Mucosa of descending colon (tissue), 3 donors: ENCODE data around the gene KIF9. TPM values are rescaled to one million over a fixed set of nuclear protein-coding genes. Genes with fewer than 3 reads are reported as not detected.

Source experiments
- ATAC-seq: fragments of 200-7000 bp; cut with Tn5 transposase; one replicate; pipeline ENCODE4 v1.9.1; 2020; ENCODE audit warnings: mild to moderate bottlenecking, moderate library complexity
- DNase-seq, 3 donors: peaks; one replicate each; pipeline ENCODE4 v3.0.0-alpha.2; 2020
- H3K36me3 ChIP-seq: fragments of 200-600 bp; one replicate; pipeline ENCODE4 v1.8.0; 2021; ENCODE audit warnings: low read depth, mild to moderate bottlenecking
- H3K4me1 ChIP-seq: fragments of 200-600 bp; one replicate; pipeline ENCODE4 v1.8.0; 2021; ENCODE audit warnings: low read depth, mild to moderate bottlenecking
- H3K4me3 ChIP-seq: fragments of 200-600 bp; one replicate; pipeline ENCODE4 v1.8.0; 2021; ENCODE audit warnings: mild to moderate bottlenecking
- H3K9me3 ChIP-seq: fragments of 200-600 bp; one replicate; pipeline ENCODE4 v1.8.0; 2021; ENCODE audit warnings: mild to moderate bottlenecking
- CTCF ChIP-seq: fragments of 200-600 bp; IDR thresholded peaks from one replicate; pipeline ENCODE4 v1.8.0; 2022; ENCODE audit warnings: antibody characterized with exemption, mild to moderate bottlenecking
- intact Hi-C, 2 donors: fragments of 100-400 bp; cut with DNase I in 1 of 2; cut with micrococcal nuclease in 1 of 2; formaldehyde crosslinking; loops; one replicate each; pipeline versions ENCODE4 v1.11.0 to v1.11.1; 2022; cut with DNase I, micrococcal nuclease
- total RNA-seq, 3 donors: library from RNA; stranded (reverse); fragmentation: NEBNext Ultra II Directional in 2 of 3; extraction: Animal tissue kit (Norgen Biotek cat#: 25700) in 2 of 3; gene quantifications; one replicate each; pipeline versions ENCODE4 v1.2.1 to v1.2.4, GENCODE V29; 2021 to 2023
- donor health status: DM: no; HTN: no; CAD: no; lungs with moderate emphysema.
- donor health status: DM: no; HTN: no; CAD: no.
- donor health status: DM: no; HTN: yes; CAD: no.

Gene KIF9
- total RNA-seq, 3 donors from 2014 or later: 5.8 to 9.5 (median 6.1) TPM

- no peak overlapping the region for H3K4me3 ChIP-seq
- H3K4me1 ChIP-seq: no peaks in the 10 kb centered on the region
- DNase-seq (no peak), ATAC-seq (no peak)
- intact Hi-C loops: no loop called here
- TF ChIP-seq CTCF: no peak
- H3K36me3 ChIP-seq: no peaks in the 10 kb centered on the region
- no peaks in the 10 kb centered on the region for H3K9me3 ChIP-seq
Observed at GRCh38 chr3:47244531-47245100, 38.0 kb downstream of the KIF9 start.

GRCh38 chr3:47243419-47244147 lies 39.0 kb downstream of the KIF9 start:
- Histone ChIP-seq H3K9me3 (no peaks in the 10 kb centered on the region), H3K4me1 (no peaks in the 10 kb centered on the region), H3K4me3 (no peak overlapping the region), H3K36me3 (no peaks in the 10 kb centered on the region)
- no peak for TF ChIP-seq CTCF
- DNase-seq (no peak), ATAC-seq (no peak)
- intact Hi-C loops: no loop called here

GRCh38 chr3:47239929-47240328 lies 42.7 kb downstream of the KIF9 start:
- H3K36me3 ChIP-seq: no peaks in the 10 kb centered on the region
- DNase-seq (no peak), ATAC-seq (no peak)
- H3K9me3 ChIP-seq: no peaks in the 10 kb centered on the region
- no peaks in the 10 kb centered on the region for H3K4me1 ChIP-seq
- H3K4me3 ChIP-seq: no peak overlapping the region
- intact Hi-C loops: no loop called here
- no peak for TF ChIP-seq CTCF

GRCh38 chr3:47238017-47238416 lies 44.6 kb downstream of the KIF9 start:
- TF ChIP-seq CTCF: no peak
- ATAC-seq: no peak
- Histone ChIP-seq H3K9me3 (no peaks in the 10 kb centered on the region), H3K36me3 (no peaks in the 10 kb centered on the region), H3K4me1 (no peaks in the 10 kb centered on the region), H3K4me3 (no peak overlapping the region)
- intact Hi-C loops: no loop called here
- no peak for DNase-seq

- no peak for ATAC-seq
- TF ChIP-seq CTCF: no peak
- Histone ChIP-seq H3K36me3 (no peaks in the 10 kb centered on the region), H3K4me1 (no peaks in the 10 kb centered on the region), H3K4me3 (no peak overlapping the region), H3K9me3 (no peaks in the 10 kb centered on the region)
- DNase-seq: no peak
- intact Hi-C loops: no loop called here
Observed at GRCh38 chr3:47228088-47228487, 54.5 kb downstream of the KIF9 start.
